Upper lobe of right lung (tissue), 1 donor: ENCODE measurements around the gene EHD1. TPM values are rescaled to one million over a fixed set of nuclear protein-coding genes. Genes with fewer than 3 reads are reported as not detected.

ENCODE experiments used
- ATAC-seq: fragments of 200-7000 bp; cut with Tn5 transposase; one replicate; pipeline ENCODE4 v1.9.1; 2020; ENCODE audit warnings: mild to moderate bottlenecking, moderate library complexity
- DNase-seq: peaks from one replicate; pipeline ENCODE4 v3.0.0-alpha.2; 2020
- H3K27ac ChIP-seq: fragments of 200-600 bp; one replicate; pipeline ENCODE4 v1.8.0; 2022
- H3K27me3 ChIP-seq: fragments of 200-600 bp; one replicate; pipeline ENCODE4 v1.8.0; 2022; ENCODE audit warnings: mild to moderate bottlenecking
- H3K36me3 ChIP-seq: fragments of 200-600 bp; one replicate; pipeline ENCODE4 v1.8.0; 2022
- H3K4me1 ChIP-seq: fragments of 200-600 bp; one replicate; pipeline ENCODE4 v1.8.0; 2022
- H3K4me3 ChIP-seq: fragments of 200-600 bp; one replicate; pipeline ENCODE4 v1.8.0; 2022; ENCODE audit warnings: mild to moderate bottlenecking
- H3K9me3 ChIP-seq: fragments of 200-600 bp; one replicate; pipeline ENCODE4 v1.8.0; 2022
- intact Hi-C: fragments of 100-400 bp; cut with DNase I; formaldehyde crosslinking; loops from one replicate; pipeline ENCODE4 v1.11.0; 2022
- total RNA-seq: library from RNA; stranded (reverse); fragmentation: NEBNext Ultra II Directional; extraction: Animal tissue kit (Norgen Biotek cat#: 25700); gene quantifications from one replicate; pipeline ENCODE4 v1.2.1, GENCODE V29; 2021
- TF ChIP-seq, protein P1 (sequence below): fragments of 200-600 bp; IDR thresholded peaks from one replicate; pipeline ENCODE4 v1.8.0; 2022; ENCODE audit warnings: antibody characterized with exemption
- donor health status: DM: no; HTN: yes; CAD: no; lungs with severe emphysema.

The EHD1 gene
- total RNA-seq, 1 donor from 2014 or later = 94.6 TPM

DNA sequence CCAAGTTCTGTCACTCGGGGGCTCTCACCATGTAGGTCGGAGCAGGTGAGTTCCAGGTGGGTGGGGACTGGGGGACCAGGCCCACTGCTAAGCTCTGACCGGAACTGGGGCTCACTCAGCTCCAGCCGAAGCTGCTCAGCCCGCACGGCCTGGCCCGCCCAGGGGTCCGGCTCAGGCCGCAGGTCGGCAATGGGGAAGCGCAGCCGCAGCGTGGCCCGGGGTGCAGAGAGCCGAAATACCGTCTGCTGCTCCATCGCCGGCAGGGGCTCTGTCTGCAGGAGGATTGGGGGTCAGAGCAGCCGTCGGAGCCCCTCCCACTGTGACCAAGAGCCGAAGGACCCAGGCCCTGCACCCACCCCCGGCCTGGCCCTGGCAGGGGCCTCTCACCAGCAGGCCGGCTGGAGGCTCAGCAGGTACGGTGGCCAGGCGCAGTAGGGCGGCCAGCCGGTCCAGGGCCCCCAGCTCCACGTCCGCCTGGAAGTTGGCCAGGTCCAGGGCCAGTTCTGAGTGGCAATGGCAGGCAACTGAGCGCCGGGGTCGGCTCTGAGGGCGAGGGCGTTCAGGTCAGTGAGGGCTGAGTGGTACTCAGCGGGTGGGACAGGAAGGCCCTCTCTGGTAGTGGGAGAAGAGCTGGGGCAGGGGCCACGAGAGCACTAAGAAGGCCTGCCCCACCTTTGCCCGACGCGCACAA lies 31.4 kb upstream of the EHD1 start:
- no peaks in the 10 kb centered on the region for H3K4me1 ChIP-seq
- ATAC-seq (no peak), DNase-seq (no peak)
- no peaks in the 10 kb centered on the region for H3K27me3 ChIP-seq
- peaks cover 96% of the 10 kb centered on the region for H3K36me3 ChIP-seq
- no peaks in the 10 kb centered on the region for H3K9me3 ChIP-seq
- no peak overlapping the region for H3K27ac ChIP-seq
- intact Hi-C loops = no loop called here
- no peak overlapping the region for H3K4me3 ChIP-seq
- TF ChIP-seq, protein P1, sequence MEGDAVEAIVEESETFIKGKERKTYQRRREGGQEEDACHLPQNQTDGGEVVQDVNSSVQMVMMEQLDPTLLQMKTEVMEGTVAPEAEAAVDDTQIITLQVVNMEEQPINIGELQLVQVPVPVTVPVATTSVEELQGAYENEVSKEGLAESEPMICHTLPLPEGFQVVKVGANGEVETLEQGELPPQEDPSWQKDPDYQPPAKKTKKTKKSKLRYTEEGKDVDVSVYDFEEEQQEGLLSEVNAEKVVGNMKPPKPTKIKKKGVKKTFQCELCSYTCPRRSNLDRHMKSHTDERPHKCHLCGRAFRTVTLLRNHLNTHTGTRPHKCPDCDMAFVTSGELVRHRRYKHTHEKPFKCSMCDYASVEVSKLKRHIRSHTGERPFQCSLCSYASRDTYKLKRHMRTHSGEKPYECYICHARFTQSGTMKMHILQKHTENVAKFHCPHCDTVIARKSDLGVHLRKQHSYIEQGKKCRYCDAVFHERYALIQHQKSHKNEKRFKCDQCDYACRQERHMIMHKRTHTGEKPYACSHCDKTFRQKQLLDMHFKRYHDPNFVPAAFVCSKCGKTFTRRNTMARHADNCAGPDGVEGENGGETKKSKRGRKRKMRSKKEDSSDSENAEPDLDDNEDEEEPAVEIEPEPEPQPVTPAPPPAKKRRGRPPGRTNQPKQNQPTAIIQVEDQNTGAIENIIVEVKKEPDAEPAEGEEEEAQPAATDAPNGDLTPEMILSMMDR = no peak

DNA sequence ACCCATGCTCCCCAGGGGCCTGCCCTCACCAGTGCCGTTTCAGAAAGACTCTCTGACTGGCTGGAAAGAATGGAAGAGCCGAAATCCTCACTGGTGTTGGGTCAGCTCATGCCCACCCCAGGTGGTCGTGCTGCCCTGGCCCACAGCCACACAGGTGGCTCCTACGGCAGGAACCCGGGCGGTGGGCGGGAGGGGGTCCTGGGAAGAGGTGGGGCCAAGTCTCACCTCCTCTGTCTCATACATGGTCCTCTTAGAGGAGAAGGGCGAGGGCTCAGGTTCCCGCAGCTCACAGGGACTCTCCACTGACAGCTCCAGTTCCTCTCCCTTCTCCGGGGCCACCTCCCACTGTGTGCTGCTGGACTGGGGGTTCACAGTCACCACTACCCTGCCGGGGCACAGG lies 30.3 kb upstream of the EHD1 start:
- no peaks in the 10 kb centered on the region for H3K27me3 ChIP-seq
- TF ChIP-seq, protein P1 = no peak
- no peaks in the 10 kb centered on the region for H3K4me1 ChIP-seq
- ATAC-seq (no peak), DNase-seq (no peak)
- H3K27ac ChIP-seq = no peak overlapping the region
- intact Hi-C loops = no loop called here
- H3K9me3 ChIP-seq = no peaks in the 10 kb centered on the region
- H3K4me3 ChIP-seq = no peak overlapping the region
- H3K36me3 ChIP-seq = peaks cover 99% of the 10 kb centered on the region

DNA sequence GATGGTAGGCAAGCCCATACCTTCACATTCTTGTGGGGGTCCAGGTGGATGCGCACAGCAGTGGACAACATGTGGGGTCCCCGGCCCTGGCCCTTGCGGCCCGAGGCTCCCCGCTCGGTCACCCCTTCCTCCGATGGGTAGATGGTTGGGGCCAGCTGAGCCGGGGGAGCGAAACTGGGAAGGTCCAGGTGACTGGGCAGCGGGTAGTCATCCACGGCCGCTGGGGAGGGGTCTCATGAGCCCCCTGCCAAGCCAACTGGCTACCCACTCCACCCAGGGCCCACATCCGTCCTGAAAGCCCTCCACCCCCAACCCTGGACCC lies 27.9 kb upstream of the EHD1 start:
- Histone ChIP-seq H3K36me3 (peaks cover 99% of the 10 kb centered on the region), H3K27me3 (no peaks in the 10 kb centered on the region), H3K4me1 (no peaks in the 10 kb centered on the region), H3K27ac (no peak overlapping the region), H3K9me3 (no peaks in the 10 kb centered on the region), H3K4me3 (no peak overlapping the region)
- intact Hi-C loops = no loop called here
- ATAC-seq (no peak), DNase-seq (no peak)
- TF ChIP-seq, protein P1 = no peak

DNA sequence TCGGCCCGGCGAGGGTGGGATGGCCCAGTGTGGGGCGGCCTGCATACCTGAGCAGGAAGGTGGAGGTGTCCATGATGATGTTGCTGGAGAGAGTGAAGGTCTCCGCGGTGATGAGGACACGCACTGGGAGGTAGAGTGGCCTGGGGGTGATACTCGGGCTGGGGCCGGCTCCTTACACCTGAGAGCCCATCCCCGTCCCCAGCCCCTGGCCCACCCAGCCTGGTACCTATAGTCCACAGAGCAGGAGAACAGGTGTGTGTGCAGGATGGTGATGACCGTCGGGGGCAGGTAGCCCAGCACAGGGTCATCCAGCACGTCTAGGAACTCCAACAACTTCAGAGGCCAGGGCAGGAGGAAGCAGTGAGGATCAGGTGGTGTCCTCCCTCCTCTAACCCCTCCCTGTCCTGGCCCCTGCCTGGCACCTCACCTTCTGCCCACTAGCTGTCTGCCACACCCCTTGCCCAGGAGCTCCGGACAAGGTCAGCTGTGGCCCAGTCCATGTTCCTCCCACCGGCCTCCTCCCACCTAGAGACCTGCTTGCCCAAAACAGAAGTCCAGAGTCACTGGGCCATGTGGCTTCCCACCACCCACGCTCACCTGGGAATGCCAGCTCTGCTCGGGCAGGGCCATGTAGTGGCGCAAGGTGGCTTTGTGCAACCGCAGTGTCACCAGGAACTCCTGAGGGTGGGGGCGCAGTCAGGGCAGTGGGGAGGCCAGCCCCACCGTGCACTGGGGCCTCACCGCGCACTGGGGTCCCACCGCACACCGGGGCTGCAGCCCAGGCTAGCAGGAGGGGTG lies 27.3 kb upstream of the EHD1 start:
- Histone ChIP-seq H3K4me3 (no peak overlapping the region), H3K36me3 (peaks cover 99% of the 10 kb centered on the region), H3K27ac (no peak overlapping the region), H3K4me1 (no peaks in the 10 kb centered on the region), H3K9me3 (no peaks in the 10 kb centered on the region), H3K27me3 (no peaks in the 10 kb centered on the region)
- ATAC-seq (no peak), DNase-seq (no peak)
- intact Hi-C loops = no loop called here
- TF ChIP-seq, protein P1 = no peak

DNA sequence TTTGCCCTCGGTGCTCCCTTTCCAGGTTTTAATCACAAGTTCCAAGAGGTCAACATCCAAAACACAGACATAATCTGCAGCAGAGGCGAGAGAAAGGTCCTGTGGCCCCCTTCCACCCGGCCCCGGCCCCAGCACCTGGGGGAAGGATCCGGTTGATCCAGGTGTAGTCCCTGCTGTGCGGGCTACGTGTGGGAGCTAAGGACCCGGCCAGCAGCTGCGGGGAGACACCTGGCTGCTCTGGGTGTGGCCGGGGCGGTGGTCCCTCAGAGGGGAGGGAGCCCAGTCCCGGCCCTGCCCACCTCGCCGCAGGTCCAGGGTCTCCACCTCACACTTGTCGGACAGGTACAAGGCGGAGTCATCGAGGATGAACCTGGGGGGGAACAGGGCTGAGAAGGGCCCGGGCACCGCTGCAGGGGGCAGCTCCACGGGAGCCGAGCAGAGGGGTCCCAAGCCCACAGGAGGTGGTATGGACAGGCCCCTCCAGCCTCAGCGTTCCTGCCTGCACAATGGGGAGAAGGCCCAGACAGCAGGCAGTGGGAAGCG lies 24.9 kb upstream of the EHD1 start:
- peaks cover 90% of the 10 kb centered on the region for H3K36me3 ChIP-seq
- H3K4me1 ChIP-seq = no peaks in the 10 kb centered on the region
- H3K9me3 ChIP-seq = no peaks in the 10 kb centered on the region
- DNase-seq (no peak), ATAC-seq (no peak)
- H3K4me3 ChIP-seq = no peak overlapping the region
- no peaks in the 10 kb centered on the region for H3K27me3 ChIP-seq
- H3K27ac ChIP-seq = no peak overlapping the region
- intact Hi-C loops = no loop called here
- TF ChIP-seq, protein P1 = no peak
